Astrocyte (in vitro differentiated cells and primary cell): ENCODE results near the gene TOB1.

Source experiments
- CTCF ChIP-seq: IDR thresholded peaks from 2 replicates; pipeline ENCODE4 v1.5.1; 2011; ENCODE audit warnings: low read depth, mild to moderate bottlenecking, inconsistent platforms, low read length, moderate library complexity; ENCODE audit not compliant: insufficient read depth
- EZH2 ChIP-seq: IDR thresholded peaks from 2 replicates; pipeline ENCODE4 v1.6.1; 2012; ENCODE audit warnings: mild to moderate bottlenecking, low read length, inconsistent platforms; ENCODE audit not compliant: insufficient read depth

- TF ChIP-seq CTCF: peak; percentile 73
- no peak for TF ChIP-seq EZH2
Observed at GRCh38 chr17:50841949-50842354, 24.2 kb downstream of the TOB1 start.
